ENCODE measurements around the gene PDE7B. TPM values are rescaled to one million over a fixed set of nuclear protein-coding genes. Genes with fewer than 3 reads are reported as not detected.

The PDE7B gene
- total and polyA plus RNA-seq, 2 of the 8 experiments (the other 6 are each of a cell fraction or from before 2014, with no cell fraction given): not detected

GRCh38 chr6:136189104-136189503 is 337.6 kb downstream of the PDE7B start:
- Histone ChIP-seq H4K20me1 (replicated peaks in 1 of 2; ENCODE audit: control insufficient read depth in 1 of 2, insufficient read depth in 2 of 2, low read length in 2 of 2) (no peaks in the 10 kb centered on the region), H3K56ac (replicated peaks; ENCODE audit: insufficient read length, low read depth, low read length) (no peak overlapping the region), H4K8ac (ENCODE audit: extremely low read depth, insufficient read depth, low read length) (no peak overlapping the region), H3K9ac (replicated peaks in 1 of 4; ENCODE audit: extremely low read depth in 1 of 4, low read depth in 3 of 4, low read length in 3 of 4) (no peak overlapping the region), H2BK12ac (ENCODE audit: low read depth, low read length) (no peak overlapping the region), H3K79me1 (ENCODE audit: low read depth, low read length) (no peaks in the 10 kb centered on the region), H3K27ac (ENCODE audit: low read depth, low read length) (no peak overlapping the region), H3K9me3 (ENCODE audit: insufficient read depth in 2 of 2, low read depth in 1 of 2, low read length in 1 of 2) (no peaks in the 10 kb centered on the region), H2AFZ (ENCODE audit: low read length) (no peak overlapping the region), H2BK15ac (ENCODE audit: low read length) (no peak overlapping the region), H3K4ac (replicated peaks; ENCODE audit: insufficient read length, low read depth, low read length) (no peak overlapping the region), H3K36me3 (ENCODE audit: control insufficient read depth in 2 of 4, insufficient read depth in 4 of 4, low read length in 3 of 4) (no peaks in the 10 kb centered on the region), H3K4me1 (replicated peaks in 1 of 4; ENCODE audit: control insufficient read depth in 3 of 4, insufficient read depth in 4 of 4, low read length in 3 of 4) (no peaks in the 10 kb centered on the region; a peak in 1 of 7 replicates), H3K79me2 (ENCODE audit: control insufficient read depth in 1 of 2, insufficient read depth in 2 of 2, low read length in 2 of 2) (no peaks in the 10 kb centered on the region), H2BK5ac (ENCODE audit: low read depth, low read length) (no peak overlapping the region), H4K91ac (replicated peaks; ENCODE audit: insufficient read length, low read length) (no peak overlapping the region), H2BK120ac (replicated peaks; ENCODE audit: low read depth, low read length) (no peak overlapping the region), H2BK20ac (ENCODE audit: low read length) (no peak overlapping the region), H3K4me3 (ENCODE audit: extremely low read depth in 1 of 4, insufficient read depth in 2 of 4, low read depth in 3 of 4, low read length in 4 of 4) (no peak overlapping the region), H3K27me3 (replicated peaks in 1 of 4; ENCODE audit: control insufficient read depth in 3 of 4, extremely low read depth in 1 of 4, insufficient read depth in 3 of 4, low read length in 3 of 4) (no peaks in the 10 kb centered on the region), H3K23ac (ENCODE audit: insufficient read length) (no peak overlapping the region), H3K23me2 (ENCODE audit: low read depth, low read length) (no peaks in the 10 kb centered on the region), H3K14ac (ENCODE audit: insufficient read length) (no peak overlapping the region), H3K18ac (ENCODE audit: extremely low read depth, low read length) (no peak overlapping the region), H4K5ac (ENCODE audit: insufficient read length, low read depth, low read length) (no peak overlapping the region), H2AK5ac (ENCODE audit: low read depth, low read length) (no peak overlapping the region), H3K4me2 (ENCODE audit: insufficient read depth in 1 of 2, low read depth in 2 of 2, low read length in 2 of 2) (no peak overlapping the region)
- TF ChIP-seq KDM1A (IDR thresholded peaks at IDR 0.05; ENCODE audit: borderline replicate concordance, low read length) (no peak), CHD2 (IDR thresholded peaks at IDR 0.05; ENCODE audit: low read length) (no peak)
- ChIA-PET CTCF (ENCODE audit: partially characterized antibody) (interaction anchor here (0.8 to 1.6 kb wide), 4 partner anchors 13 to 38 kb away, joined by 3 to 8 read pairs (median 4); no protein-coding TSS in a partner anchor), POLR2A (ENCODE audit: partially characterized antibody) (no interaction called here)
- no peak for FAIRE-seq
- WGBS, 2 experiments (ENCODE audit: extremely low coverage in 1 of 2, insufficient coverage in 1 of 2, insufficient read length in 1 of 2, insufficient replicate concordance in 2 of 2, low coverage in 1 of 2, low lambda C conversion rate in 2 of 2, missing lambda C conversion rate in 1 of 2): 81% methylated on average over 3 of the region's 3 CpGs; no CpG with 5 or more reads in 1 of the 2 experiments
- no peak for DNase-seq (ENCODE audit: low read depth in 1 of 2, low spot score in 2 of 2)

All from H1 (cell line).